WTC11 (cell line): ENCODE data around the gene GNG2. TPM values are rescaled to one million over a fixed set of nuclear protein-coding genes. Genes with fewer than 3 reads are reported as not detected.

ENCODE experiments used
- ATAC-seq: fragments of 200-7000 bp; cut with Tn5 transposase; 2 replicates; pipeline ENCODE4 v1.10.0; 2021; ENCODE audit warnings: mild to moderate bottlenecking, moderate library complexity
- CTCF ChIA-PET: fragments of 300-600 bp; sonication (Branson Sonifier 250); formaldehyde crosslinking; loops from one replicate; lab custom pipeline; 2021; ENCODE audit warnings: antibody characterized with exemption; lab: Charles Lee
- POLR2A ChIA-PET: fragments of 350-600 bp; sonication (Branson Sonifier 250); formaldehyde crosslinking; loops from one replicate; lab custom pipeline; 2021; ENCODE audit warnings: antibody characterized with exemption; lab: Charles Lee
- DNase-seq: peaks from one replicate; pipeline ENCODE4 v3.0.0; 2021; ENCODE audit warnings: low spot score
- H3K27ac Mint-ChIP-seq: 2 replicates; pipeline ENCODE4 v1.8.0; 2021; ENCODE audit warnings: mixed read lengths
- H3K27me3 Mint-ChIP-seq: 2 replicates; pipeline ENCODE4 v1.8.0; 2021; ENCODE audit warnings: low read depth, mild to moderate bottlenecking, moderate library complexity, mixed read lengths
- H3K36me3 Mint-ChIP-seq: 2 replicates; pipeline ENCODE4 v1.8.0; 2021; ENCODE audit warnings: mixed read lengths
- H3K4me1 Mint-ChIP-seq: 2 replicates; pipeline ENCODE4 v1.8.0; 2022; ENCODE audit warnings: mixed read lengths
- H3K4me3 Mint-ChIP-seq: 2 replicates; pipeline ENCODE4 v1.8.0; 2021; ENCODE audit warnings: mild to moderate bottlenecking, moderate library complexity, mixed read lengths
- H3K9me3 Mint-ChIP-seq: 2 replicates; pipeline ENCODE4 v1.8.0; 2021; ENCODE audit warnings: mixed read lengths
- CBFB ChIP-seq: sonication (generic); formaldehyde crosslinking; IDR thresholded peaks from 2 replicates; pipeline ENCODE4 v1.8.1; 2022; ENCODE audit warnings: mild to moderate bottlenecking, low read depth, missing genetic modification reagents
- CDX4 ChIP-seq: fragments of 250-450 bp; sonication (Bioruptor Pico); IDR thresholded peaks from 2 replicates; pipeline ENCODE4 v1.9.0; 2021; ENCODE audit warnings: moderate library complexity, mild to moderate bottlenecking, inconsistent platforms, borderline replicate concordance
- ESRRA ChIP-seq: sonication (generic); formaldehyde crosslinking; IDR thresholded peaks from 2 replicates; pipeline ENCODE4 v1.8.1; 2022; ENCODE audit warnings: mild to moderate bottlenecking, missing genetic modification reagents, borderline replicate concordance
- FOXJ3 ChIP-seq: sonication (generic); formaldehyde crosslinking; IDR thresholded peaks from 2 replicates; pipeline ENCODE4 v1.9.0; 2021; ENCODE audit warnings: missing genetic modification reagents, mild to moderate bottlenecking, borderline replicate concordance
- JAZF1 ChIP-seq: fragments of 250-450 bp; sonication (Bioruptor Pico); IDR thresholded peaks from 2 replicates; pipeline ENCODE4 v1.9.0; 2021; ENCODE audit warnings: moderate library complexity, mild to moderate bottlenecking, inconsistent platforms
- MAX ChIP-seq: sonication (generic); formaldehyde crosslinking; IDR thresholded peaks from 2 replicates; pipeline ENCODE4 v1.8.0; 2022; ENCODE audit warnings: mild to moderate bottlenecking, missing genetic modification reagents
- MLX ChIP-seq: sonication (generic); formaldehyde crosslinking; IDR thresholded peaks from 2 replicates; pipeline ENCODE4 v1.8.1; 2023; ENCODE audit warnings: mild to moderate bottlenecking, missing genetic modification reagents, moderate library complexity
- RORB ChIP-seq: fragments of 250-450 bp; sonication (Bioruptor Pico); IDR thresholded peaks from 2 replicates; pipeline ENCODE4 v1.9.0; 2021; ENCODE audit warnings: mild to moderate bottlenecking
- TEAD1 ChIP-seq: sonication (generic); formaldehyde crosslinking; IDR thresholded peaks from 2 replicates; pipeline ENCODE4 v1.8.0; 2022; ENCODE audit warnings: mild to moderate bottlenecking, missing genetic modification reagents
- USF1 ChIP-seq: sonication (generic); formaldehyde crosslinking; IDR thresholded peaks from 2 replicates; pipeline ENCODE4 v1.8.0; 2022; ENCODE audit warnings: mild to moderate bottlenecking, missing genetic modification reagents
- ZNF138 ChIP-seq: sonication (generic); formaldehyde crosslinking; conservative IDR thresholded peaks from 2 replicates; pipeline ENCODE4 v1.8.1; 2022; ENCODE audit warnings: mild to moderate bottlenecking, moderate library complexity, missing genetic modification reagents
- total RNA-seq: library from RNA; stranded (reverse); gene quantifications from 3 replicates; pipeline ENCODE4 v1.2.3, GENCODE V29; 2021
- TF ChIP-seq, protein P1 (sequence below): sonication (generic); formaldehyde crosslinking; conservative IDR thresholded peaks from 2 replicates; pipeline ENCODE4 v1.8.1; 2023; ENCODE audit warnings: mild to moderate bottlenecking, low read depth, missing genetic modification reagents, moderate library complexity
- TF ChIP-seq, protein P2 (sequence below): sonication (generic); formaldehyde crosslinking; IDR thresholded peaks from 2 replicates; pipeline ENCODE4 v1.8.0; 2022; ENCODE audit warnings: mild to moderate bottlenecking, missing genetic modification reagents
- TF ChIP-seq, protein P3 (sequence below): sonication (generic); formaldehyde crosslinking; IDR thresholded peaks from 2 replicates; pipeline ENCODE4 v1.8.1; 2022; ENCODE audit warnings: low read depth, mild to moderate bottlenecking, moderate library complexity, missing genetic modification reagents, borderline replicate concordance

GNG2 gene
- total RNA-seq, 1 experiment from 2014 or later, result 10.7 TPM

- TF ChIP-seq USF1 (CRISPR knock-in tag) (no peak), MAX (CRISPR knock-in tag) (no peak)
- TF ChIP-seq, all 79 proteins: peak for 0
Measured at GRCh38 chr14:51931308-51931707, 70.9 kb downstream of the GNG2 start (continued).

DNA sequence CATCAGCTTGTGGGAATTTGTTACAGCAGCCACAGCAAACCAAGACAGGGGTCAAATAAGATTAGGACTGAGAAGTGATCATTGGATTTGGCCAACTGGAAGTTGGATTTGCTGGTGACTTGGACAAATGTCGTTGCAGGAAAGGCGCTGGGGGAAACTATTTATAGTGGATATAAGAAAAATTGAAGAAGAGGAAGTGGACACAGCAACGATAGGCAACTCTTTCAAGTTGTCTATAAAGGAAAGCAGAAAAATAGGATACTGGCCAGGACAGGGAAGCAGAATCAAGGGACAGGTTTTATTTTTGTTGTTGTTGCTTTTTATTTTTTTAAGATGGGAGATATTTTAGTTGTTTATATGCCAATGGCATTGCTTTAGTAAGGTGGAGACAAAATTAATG is 72.8 kb downstream of the GNG2 start:
- DNase-seq, result no peak
- POLR2A ChIA-PET, result interaction anchor here (1.5 kb wide), 1 partner anchor 9 kb away, joined by 3 read pairs; no protein-coding TSS in a partner anchor
- no peaks in the 10 kb centered on the region for H3K9me3 Mint-ChIP-seq
- no peak overlapping the region for H3K4me3 Mint-ChIP-seq
- H3K4me1 Mint-ChIP-seq, result no peaks in the 10 kb centered on the region
- TF ChIP-seq, protein P1, sequence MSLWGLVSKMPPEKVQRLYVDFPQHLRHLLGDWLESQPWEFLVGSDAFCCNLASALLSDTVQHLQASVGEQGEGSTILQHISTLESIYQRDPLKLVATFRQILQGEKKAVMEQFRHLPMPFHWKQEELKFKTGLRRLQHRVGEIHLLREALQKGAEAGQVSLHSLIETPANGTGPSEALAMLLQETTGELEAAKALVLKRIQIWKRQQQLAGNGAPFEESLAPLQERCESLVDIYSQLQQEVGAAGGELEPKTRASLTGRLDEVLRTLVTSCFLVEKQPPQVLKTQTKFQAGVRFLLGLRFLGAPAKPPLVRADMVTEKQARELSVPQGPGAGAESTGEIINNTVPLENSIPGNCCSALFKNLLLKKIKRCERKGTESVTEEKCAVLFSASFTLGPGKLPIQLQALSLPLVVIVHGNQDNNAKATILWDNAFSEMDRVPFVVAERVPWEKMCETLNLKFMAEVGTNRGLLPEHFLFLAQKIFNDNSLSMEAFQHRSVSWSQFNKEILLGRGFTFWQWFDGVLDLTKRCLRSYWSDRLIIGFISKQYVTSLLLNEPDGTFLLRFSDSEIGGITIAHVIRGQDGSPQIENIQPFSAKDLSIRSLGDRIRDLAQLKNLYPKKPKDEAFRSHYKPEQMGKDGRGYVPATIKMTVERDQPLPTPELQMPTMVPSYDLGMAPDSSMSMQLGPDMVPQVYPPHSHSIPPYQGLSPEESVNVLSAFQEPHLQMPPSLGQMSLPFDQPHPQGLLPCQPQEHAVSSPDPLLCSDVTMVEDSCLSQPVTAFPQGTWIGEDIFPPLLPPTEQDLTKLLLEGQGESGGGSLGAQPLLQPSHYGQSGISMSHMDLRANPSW (CRISPR knock-in tag), result no peak
- TF ChIP-seq, protein P2, sequence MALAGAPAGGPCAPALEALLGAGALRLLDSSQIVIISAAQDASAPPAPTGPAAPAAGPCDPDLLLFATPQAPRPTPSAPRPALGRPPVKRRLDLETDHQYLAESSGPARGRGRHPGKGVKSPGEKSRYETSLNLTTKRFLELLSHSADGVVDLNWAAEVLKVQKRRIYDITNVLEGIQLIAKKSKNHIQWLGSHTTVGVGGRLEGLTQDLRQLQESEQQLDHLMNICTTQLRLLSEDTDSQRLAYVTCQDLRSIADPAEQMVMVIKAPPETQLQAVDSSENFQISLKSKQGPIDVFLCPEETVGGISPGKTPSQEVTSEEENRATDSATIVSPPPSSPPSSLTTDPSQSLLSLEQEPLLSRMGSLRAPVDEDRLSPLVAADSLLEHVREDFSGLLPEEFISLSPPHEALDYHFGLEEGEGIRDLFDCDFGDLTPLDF, result no peak
- TF ChIP-seq, protein P3, sequence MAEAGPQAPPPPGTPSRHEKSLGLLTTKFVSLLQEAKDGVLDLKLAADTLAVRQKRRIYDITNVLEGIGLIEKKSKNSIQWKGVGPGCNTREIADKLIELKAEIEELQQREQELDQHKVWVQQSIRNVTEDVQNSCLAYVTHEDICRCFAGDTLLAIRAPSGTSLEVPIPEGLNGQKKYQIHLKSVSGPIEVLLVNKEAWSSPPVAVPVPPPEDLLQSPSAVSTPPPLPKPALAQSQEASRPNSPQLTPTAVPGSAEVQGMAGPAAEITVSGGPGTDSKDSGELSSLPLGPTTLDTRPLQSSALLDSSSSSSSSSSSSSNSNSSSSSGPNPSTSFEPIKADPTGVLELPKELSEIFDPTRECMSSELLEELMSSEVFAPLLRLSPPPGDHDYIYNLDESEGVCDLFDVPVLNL, result no peak
- TF ChIP-seq JAZF1, result no peak
- no peak for TF ChIP-seq ZNF138 (CRISPR knock-in tag)
- no peak for TF ChIP-seq TEAD1 (CRISPR knock-in tag)
- TF ChIP-seq CDX4 (CRISPR knock-in tag), result no peak
- no peak for TF ChIP-seq CBFB (CRISPR knock-in tag)
- no peaks in the 10 kb centered on the region for H3K27me3 Mint-ChIP-seq
- H3K27ac Mint-ChIP-seq, result no peak overlapping the region
- no peak for ATAC-seq
- H3K36me3 Mint-ChIP-seq, result no peaks in the 10 kb centered on the region
- CTCF ChIA-PET, result no interaction called here

DNA sequence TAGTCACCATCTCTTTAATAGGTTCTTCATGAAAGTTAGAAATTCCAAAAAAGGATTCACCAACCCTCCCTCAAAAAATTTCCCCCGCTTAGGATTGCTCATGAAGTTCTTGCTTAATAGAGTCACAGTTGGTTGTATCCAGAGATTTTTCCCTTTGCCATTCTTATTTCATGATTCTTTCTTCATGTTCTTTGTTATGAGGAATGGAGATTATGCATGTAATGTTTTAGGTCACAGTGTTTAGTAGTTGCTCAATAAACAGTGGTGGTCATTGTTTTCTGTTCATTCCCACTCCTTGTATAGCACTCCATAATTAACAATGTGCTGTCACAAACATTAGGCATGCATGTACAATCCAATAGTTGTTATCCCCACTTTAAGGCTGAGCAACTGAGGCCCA is 77.7 kb downstream of the GNG2 start:
- no peak for TF ChIP-seq ESRRA (CRISPR knock-in tag)
- TF ChIP-seq USF1 (CRISPR knock-in tag), result no peak
- no peak for TF ChIP-seq FOXJ3 (CRISPR knock-in tag)
- no peak for TF ChIP-seq RORB (CRISPR knock-in tag)
- TF ChIP-seq MLX (CRISPR knock-in tag), result no peak
- H3K36me3 Mint-ChIP-seq, result no peaks in the 10 kb centered on the region
- no peak for DNase-seq
- no peaks in the 10 kb centered on the region for H3K27me3 Mint-ChIP-seq
- CTCF ChIA-PET, result no interaction called here
- no peak overlapping the region for H3K27ac Mint-ChIP-seq
- peaks cover 12% of the 10 kb centered on the region for H3K4me1 Mint-ChIP-seq
- no peaks in the 10 kb centered on the region for H3K9me3 Mint-ChIP-seq
- POLR2A ChIA-PET, result no interaction called here
- H3K4me3 Mint-ChIP-seq, result no peak overlapping the region
- ATAC-seq, result no peak
